ENCODE data around the gene TRPV3.
A peak's percentile ranks its signal among the peaks of the same experiment; 100 is the strongest.
"Not testable (repeated sequence)": the region's sequence is repeated elsewhere in the genome, so short reads cannot be mapped to it uniquely, and the experiment has no call there.

The TRPV3 gene

DNA sequence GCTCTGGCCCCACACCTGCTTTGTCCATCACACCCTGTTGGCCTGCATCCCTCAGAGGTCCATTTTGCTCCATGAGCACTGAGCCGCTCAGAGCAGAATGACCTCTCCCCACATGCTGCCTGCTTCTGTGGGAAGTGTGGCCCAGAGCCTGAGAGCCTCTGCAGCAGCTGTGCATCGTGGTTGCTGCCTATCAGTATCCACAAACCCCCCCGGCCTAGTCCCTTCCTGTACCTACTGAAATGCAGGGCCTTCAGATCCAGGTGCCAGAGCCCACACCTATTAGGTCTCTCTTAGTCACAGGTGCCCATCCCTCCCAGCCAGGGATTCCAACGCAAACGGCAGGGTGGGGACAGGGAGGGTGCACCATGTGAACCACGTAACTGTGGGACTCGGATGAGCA is 16.6 kb upstream of the TRPV3 start:
- DNase-seq (ENCODE audit: extremely low read depth in 1 of 2, low read depth in 1 of 2), result no peak

GRCh38 chr17:3573246-3574100 is 15.9 kb upstream of the TRPV3 start:
- no peak for DNase-seq (ENCODE audit: extremely low read depth in 1 of 2, low read depth in 1 of 2)

GRCh38 chr17:3572231-3572630 is 14.6 kb upstream of the TRPV3 start:
- DNase-seq (ENCODE audit: extremely low read depth in 1 of 2, low read depth in 1 of 2), result no peak

DNA sequence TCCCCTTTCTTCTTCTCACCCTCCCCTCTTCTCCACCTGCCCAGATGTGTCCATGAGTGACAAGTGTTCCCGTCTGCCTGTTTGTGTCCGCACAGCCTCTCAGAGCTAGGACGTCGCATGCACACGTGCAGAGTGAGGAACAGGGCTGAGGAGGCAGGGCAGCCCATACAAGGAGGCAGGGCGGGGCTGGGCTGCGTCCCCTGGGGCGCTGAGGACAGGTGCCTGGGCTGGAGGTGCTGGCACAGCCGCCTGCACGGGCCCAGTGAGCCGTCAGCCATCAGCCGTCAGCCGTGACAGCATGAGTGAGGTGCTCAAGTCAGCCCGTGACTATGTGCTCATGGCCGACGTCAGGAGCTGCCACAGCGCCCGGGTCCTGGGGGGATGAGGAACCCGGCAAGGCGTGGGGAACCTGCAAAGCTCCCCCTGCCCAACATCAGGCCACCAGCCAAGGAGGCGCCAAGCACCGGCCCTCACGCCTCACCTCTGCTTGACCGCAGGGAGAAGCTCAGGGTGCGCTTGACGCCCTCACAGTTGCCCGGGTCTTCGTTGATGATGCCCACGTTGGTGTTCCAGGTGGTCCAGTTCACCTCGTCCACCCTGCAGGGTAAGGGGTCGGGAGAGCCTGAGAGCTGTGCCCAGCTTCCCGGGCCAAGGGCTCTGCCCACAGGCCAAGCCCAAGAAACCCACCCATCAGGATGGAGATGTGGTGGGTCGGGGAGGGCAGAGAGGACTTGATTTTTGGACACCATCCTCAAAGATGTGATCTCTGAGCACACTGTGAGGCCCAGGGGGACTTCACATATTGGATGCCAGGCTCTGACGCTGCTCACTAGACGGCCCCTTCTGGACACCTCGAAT is 13.7 kb upstream of the TRPV3 start:
- no peak for DNase-seq (ENCODE audit: extremely low read depth in 1 of 2, low read depth in 1 of 2)

DNA sequence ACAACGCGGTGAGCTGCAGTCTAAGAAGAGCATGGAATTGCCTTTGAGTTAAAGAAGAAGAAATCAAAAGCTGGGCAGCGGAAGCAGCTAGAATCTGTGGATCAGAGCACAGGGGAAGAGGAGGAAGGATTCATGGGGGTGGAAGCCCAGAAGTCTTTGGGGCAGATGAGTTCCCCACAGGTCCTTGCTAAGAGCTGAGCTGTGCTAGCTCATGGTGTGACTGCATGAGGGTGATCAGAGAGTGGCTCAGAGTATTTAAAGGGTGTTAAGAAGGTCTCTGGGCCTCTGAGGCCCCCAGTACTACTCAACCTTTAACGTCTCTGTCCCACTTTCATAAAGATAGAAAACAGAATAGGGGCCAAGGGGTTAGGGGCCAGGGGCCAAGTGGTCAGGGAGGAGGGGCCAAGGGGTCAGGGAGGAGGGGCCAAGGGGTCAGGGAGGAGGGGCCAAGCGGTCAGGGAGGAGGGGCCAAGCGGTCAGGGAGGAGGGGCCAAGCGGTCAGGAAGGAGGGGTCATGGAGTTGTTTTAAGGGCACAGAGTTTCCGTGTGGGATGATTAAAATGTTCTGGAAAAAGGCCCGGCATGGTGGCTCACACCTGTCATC is 12.0 kb upstream of the TRPV3 start:
- DNase-seq (ENCODE audit: extremely low read depth in 1 of 2, low read depth in 1 of 2), result no peak

DNA sequence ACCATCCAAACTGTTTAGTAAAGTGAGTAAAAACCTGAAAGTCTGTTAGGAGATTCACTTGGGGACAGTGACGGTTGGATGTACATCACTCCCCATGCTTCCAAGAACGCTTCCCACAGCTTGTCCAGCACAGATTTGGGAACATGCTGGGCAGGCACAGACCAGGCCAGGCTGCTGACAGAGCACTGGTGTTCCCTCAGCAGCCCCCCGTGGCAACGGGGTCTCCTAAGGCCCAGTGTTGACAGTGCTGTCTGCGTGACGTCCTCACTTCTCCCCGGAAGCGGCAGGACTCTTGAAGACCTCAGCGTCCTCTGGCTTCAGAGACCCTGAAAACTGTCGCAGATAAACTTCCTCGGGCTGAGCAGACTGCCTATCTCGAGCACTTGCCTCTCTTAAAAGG is 8.9 kb upstream of the TRPV3 start:
- DNase-seq (ENCODE audit: extremely low read depth in 1 of 2, low read depth in 1 of 2), result no peak

DNA sequence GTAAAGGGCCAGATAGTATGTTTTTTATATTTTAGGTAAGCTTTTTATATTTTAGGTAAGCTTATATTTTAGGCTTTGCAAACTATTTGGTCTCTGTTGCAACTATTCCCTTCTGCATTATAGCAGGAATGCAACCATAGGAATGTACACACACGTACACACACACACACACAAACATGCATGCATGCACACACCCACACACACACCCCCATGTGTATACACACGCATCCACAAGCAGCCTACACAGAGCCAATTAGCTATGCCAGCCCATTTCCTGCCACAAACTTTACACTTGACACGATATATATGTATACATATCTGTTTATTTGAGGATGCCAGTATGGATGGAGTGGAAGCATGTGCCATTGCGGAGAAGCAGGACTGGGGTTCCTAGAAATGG is 7.5 kb upstream of the TRPV3 start:
- DNase-seq (ENCODE audit: extremely low read depth in 1 of 2, low read depth in 1 of 2), result no peak

GRCh38 chr17:3564241-3564640 is 6.6 kb upstream of the TRPV3 start:
- not testable (repeated sequence) for DNase-seq (ENCODE audit: extremely low read depth in 1 of 2, low read depth in 1 of 2)

DNA sequence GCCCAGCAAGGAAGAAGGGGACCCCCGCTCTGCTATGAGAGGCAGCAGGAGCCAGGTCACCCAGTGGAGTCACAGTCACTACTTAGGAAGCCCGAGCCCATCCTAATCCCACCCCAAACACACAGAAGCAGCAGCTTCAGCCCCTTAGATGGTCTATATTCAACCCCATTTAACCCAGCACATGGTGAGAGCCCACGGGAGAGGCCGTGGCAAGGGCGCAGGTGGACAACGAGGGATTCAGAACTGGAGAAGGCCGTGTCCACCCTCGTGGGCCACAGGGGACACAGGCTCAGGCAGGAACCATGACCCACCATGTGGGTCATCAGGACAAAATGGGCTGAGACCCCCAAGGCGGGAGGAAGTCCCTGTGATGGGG is 1.6 kb upstream of the TRPV3 start:
- DNase-seq (ENCODE audit: extremely low read depth in 1 of 2, low read depth in 1 of 2), result no peak

GRCh38 chr17:3558603-3559269 is 1.1 kb upstream of the TRPV3 start:
- peak; percentile 32 to 53 for DNase-seq (ENCODE audit: extremely low read depth in 1 of 2, low read depth in 1 of 2)

DNA sequence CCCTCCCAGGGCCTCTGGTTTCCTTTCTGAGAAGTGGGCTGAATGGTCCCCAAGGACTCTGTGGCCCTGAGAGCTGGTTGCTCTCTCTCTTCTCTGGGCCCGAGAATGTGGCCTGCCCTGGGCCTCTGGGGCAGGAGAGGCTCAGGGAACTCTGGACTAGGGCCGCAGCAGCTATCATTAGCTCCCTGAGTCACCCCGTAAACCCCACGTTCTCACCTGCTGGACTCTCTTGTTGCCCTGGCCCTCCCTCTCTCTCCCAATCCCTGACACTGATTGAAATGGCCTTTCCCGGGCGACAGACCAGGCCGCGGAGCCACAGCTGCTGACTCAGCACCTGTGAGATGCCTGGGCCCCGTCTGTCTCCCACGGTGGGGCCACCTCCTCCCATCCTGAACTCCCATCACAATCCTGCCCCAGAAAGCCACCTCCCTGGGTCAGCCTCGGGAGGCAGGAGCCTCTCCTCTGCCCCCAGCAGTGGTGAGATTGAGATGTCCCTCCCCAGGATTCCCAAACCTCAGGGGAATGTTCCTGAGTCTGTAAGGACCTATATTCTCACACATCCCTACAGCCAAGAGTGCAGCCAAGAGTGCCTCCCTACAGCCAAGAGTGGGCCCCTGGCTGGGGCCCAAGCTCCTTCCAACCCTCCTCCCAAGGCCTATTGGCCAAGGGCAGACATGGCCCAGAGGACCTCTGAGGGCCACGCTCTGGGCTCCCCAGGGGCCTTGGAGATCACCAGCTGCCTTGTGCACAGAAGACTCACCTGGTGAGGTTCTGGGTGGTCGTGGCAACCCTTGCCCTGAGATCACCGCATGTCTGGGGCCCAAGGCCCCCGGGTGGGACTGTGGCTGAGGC is 470 bp downstream of the TRPV3 start:
- no peak for DNase-seq (ENCODE audit: extremely low read depth in 1 of 2, low read depth in 1 of 2)

DNA sequence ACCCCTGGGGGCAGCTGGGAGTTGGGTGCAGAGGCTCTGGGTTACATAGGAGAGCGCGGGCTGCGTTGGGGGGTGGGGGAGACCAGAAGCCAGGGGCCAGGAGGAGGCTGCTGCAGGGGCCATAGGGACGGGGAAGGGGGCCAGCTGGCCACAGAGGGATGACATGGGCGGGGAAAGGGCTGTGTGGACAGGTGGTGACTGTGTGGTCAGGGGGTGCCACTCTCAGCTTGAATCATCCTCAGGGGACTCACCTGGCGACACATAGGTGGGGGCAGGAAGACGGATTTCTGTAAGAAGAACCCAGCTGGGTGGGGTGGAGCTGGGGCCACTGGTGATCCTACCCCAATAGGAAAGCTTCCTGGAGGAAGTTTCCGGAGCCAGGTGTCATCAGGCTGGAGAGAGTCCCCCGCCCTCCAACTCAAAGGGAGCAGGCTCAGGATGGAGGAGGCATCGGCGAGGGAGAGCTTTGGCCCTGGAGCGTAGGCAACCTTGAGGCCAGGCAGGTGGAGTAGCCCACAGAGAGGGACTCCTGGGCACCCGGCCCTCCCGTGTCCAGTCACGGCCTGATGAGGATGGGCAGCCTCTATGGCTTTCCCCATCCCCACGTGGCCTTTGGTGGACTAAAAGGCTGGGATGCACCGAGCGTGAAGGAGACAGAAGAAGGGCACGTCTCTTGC is 1.2 kb downstream of the TRPV3 start:
- DNase-seq (ENCODE audit: extremely low read depth in 1 of 2, low read depth in 1 of 2), result no peak

DNA sequence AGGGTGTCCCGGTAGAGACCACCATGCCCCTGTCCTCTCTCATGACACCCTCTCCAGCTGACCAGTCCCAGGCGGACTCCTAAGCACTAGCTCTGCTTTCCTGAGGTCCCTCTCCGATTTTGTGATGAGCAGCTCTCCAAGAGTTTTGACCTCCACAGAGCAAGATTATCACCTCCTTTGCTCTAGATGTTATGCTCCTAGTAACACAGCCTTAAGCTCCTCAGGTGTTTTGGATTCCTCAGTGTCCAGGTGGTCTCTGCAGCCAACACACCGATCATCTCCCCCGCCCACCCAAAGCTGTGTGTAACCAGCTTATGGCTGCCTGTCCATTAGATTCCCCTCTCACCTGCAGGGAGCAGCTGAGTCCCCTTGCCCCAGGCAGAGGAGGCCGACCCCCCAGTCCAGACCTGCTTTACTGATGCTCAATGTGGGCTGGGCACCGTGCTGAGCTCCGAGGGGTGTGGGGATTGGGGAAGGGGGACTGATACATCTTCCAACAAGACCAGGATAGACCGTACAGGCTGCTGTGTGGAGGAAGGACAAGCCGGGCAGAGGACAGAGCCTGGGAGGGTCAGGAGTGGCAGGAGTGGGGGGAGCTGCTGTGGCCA is 2.3 kb downstream of the TRPV3 start:
- DNase-seq (ENCODE audit: extremely low read depth in 1 of 2, low read depth in 1 of 2), result no peak

DNA sequence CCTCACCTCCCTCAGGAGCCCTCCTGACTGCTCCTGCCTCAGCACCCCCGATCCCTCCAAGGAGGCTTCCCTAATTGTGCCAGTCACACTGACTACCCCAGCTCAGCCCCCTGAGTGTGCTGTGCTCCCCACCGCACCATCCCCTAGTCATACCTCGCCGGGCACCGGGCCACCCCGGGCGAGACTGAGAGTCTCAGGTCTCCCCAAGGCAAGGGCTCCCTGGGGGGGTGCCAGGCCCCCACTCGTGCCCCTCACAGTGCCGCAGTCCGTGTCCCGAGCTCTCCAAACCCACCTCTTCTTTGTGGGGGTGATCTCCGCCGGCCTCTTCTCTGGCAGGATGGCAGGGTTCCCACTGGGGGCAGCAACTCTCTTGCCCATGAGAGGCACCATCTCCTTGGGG is 3.2 kb downstream of the TRPV3 start:
- no peak for DNase-seq (ENCODE audit: extremely low read depth in 1 of 2, low read depth in 1 of 2)

DNA sequence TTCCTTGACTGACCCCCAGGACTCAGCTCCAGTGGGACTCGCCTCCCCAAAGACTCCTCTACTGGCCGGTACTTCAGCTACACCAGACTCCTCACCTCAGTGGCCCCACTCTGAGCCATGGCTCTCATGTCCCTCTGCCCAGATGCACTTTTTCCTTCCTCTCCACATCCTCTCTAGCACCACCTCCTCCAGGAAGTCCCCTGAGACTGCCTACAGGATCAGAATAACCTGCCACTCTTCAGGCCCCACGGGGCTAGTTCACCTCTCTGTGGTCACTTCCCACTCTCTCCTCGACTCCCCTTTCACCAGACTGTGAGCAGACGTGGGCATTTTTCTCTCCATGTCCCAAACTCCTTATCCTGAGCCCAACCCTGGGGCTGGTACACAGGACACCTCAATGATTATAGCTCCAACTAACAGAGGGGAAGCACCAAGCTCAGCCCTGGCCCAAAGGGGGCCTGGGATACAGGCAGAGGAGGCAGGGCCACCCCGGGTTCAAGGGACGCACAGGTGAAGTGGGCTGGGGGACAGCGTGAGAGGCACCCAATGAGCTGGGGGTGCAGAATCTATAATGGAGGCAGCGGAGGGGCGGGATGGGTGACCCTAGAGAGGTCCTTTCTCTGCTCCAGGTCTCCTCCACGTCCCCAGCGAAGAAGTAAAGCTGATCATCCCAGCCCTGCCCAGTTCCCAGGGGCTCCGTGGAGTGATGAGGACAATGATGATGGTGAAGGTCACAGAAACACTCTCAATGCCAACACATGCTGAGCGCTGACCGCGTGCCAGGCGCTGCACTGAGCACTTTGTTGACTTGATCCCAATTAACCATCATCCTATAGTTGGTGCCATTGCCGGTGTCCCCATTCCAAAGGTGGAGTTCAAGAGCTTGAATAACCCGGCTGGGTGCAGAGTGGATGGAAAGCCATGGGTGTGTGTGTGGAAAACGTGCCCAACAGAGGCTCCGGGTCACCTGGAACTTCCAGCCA is 3.9 kb downstream of the TRPV3 start:
- no peak for DNase-seq (ENCODE audit: extremely low read depth in 1 of 2, low read depth in 1 of 2)

- no peak for DNase-seq (ENCODE audit: extremely low read depth in 1 of 2, low read depth in 1 of 2)
These were observed 4.7 kb downstream of the TRPV3 start for GRCh38 chr17:3552916-3553315.

DNA sequence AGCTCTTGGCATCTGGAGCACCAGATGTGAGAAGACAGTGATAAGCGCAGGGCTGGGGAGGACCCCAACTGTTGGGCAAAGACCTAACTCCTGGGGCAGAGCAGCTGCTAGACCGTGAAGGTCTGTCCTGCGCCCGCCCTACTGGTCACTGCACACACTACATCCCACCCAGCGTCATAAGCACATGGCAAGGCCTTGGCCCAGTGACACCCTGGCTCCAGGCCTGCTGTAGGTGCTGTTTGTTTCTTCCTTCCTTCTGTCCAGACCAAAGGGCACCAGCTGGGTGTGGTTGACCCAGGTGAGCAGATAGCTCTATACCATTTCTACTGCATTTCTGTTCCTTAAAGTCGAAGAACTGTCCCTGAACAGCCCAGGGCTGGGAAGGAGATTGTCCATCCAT is 6.4 kb downstream of the TRPV3 start:
- no peak for DNase-seq (ENCODE audit: extremely low read depth in 1 of 2, low read depth in 1 of 2)

DNA sequence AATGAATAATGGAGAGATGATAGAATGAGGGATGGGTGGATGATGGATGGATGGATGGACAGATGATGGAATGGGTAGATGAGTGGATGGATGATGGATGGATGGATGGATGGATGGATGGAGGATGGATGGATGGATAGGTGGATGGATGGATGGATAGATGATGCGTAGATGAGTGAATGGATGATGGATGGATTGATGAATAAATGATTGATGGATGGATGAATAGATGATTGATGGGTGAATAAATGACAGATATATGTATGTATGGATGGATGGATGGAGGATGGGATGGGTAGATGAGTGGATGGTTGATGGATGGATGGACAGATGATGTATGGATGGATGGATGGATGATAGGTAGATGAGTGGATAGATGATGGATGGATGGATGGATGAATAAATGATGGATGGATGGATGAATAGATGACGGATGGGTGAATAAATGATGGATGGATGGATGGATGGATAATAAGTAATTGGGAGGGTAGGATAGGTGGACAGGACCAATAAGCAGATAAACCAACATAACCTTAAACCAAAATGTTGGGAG is 7.9 kb downstream of the TRPV3 start:
- DNase-seq (ENCODE audit: extremely low read depth in 1 of 2, low read depth in 1 of 2), result no peak
